Ramos (cell line): Measurements from ENCODE around the gene CYTH1.

ENCODE experiments used
- in situ Hi-C: fragments of 300-500 bp; cut with MboI; formaldehyde crosslinking; loops from one replicate; pipeline ENCODE4 v1.14.3; 2022; ENCODE audit warnings: low sequenced_read_pairs; ENCODE audit not compliant: unreplicated experiment

Gene CYTH1

GRCh38 chr17:78705071-78705470, 77.0 kb downstream of the CYTH1 start:
- in situ Hi-C loops, result loop anchor here (10.0 kb wide), 1 partner anchor 210 kb away; no protein-coding TSS in a partner anchor

GRCh38 chr17:78704594-78704993, 77.5 kb downstream of the CYTH1 start:
- in situ Hi-C loops, result loop anchor here (10.0 kb wide), 1 partner anchor 210 kb away; no protein-coding TSS in a partner anchor

GRCh38 chr17:78697554-78698343, 84.3 kb downstream of the CYTH1 start:
- in situ Hi-C loops, result no loop called here

GRCh38 chr17:78697122-78697521, 85.0 kb downstream of the CYTH1 start:
- in situ Hi-C loops, result no loop called here

GRCh38 chr17:78696016-78696982, 85.8 kb downstream of the CYTH1 start:
- in situ Hi-C loops, result no loop called here

GRCh38 chr17:78694805-78695531, 87.1 kb downstream of the CYTH1 start:
- in situ Hi-C loops, result no loop called here

GRCh38 chr17:78693346-78694083, 88.6 kb downstream of the CYTH1 start:
- in situ Hi-C loops, result no loop called here

- in situ Hi-C loops, result no loop called here
Measured at GRCh38 chr17:78692460-78693010, 89.5 kb downstream of the CYTH1 start.

- in situ Hi-C loops, result no loop called here
Measured at GRCh38 chr17:78689029-78689428, 93.0 kb downstream of the CYTH1 start.

- in situ Hi-C loops, result no loop called here
Measured at GRCh38 chr17:78687944-78688343, 94.1 kb downstream of the CYTH1 start.

- in situ Hi-C loops, result no loop called here
Measured at GRCh38 chr17:78687125-78687524, 94.9 kb downstream of the CYTH1 start.

- in situ Hi-C loops, result no loop called here
Measured at GRCh38 chr17:78684026-78684425, 98.0 kb downstream of the CYTH1 start.

- in situ Hi-C loops, result no loop called here
Measured at GRCh38 chr17:78683408-78683961, 98.6 kb downstream of the CYTH1 start.

- in situ Hi-C loops, result no loop called here
Measured at GRCh38 chr17:78682363-78682762, 99.7 kb downstream of the CYTH1 start.

GRCh38 chr17:78680436-78680835, 101.6 kb downstream of the CYTH1 start:
- in situ Hi-C loops, result no loop called here

GRCh38 chr17:78679495-78680395, 102.3 kb downstream of the CYTH1 start:
- in situ Hi-C loops, result no loop called here

- in situ Hi-C loops, result no loop called here
Measured at GRCh38 chr17:78678711-78679110, 103.4 kb downstream of the CYTH1 start.

GRCh38 chr17:78678222-78678557, 103.9 kb downstream of the CYTH1 start:
- in situ Hi-C loops, result no loop called here
